HG03457 (cell line): ENCODE measurements around the gene ADTRP.
"Not testable (repeated sequence)": the region's sequence is repeated elsewhere in the genome, so short reads cannot be mapped to it uniquely, and the experiment has no call there.

Experiments
- ATAC-seq: cut with Tn5 transposase; IDR thresholded peaks from one replicate; pipeline ENCODE4 v1.9.1; 2021; ENCODE audit warnings: moderate number of reproducible peaks; ENCODE audit not compliant: unreplicated experiment

The ADTRP gene

GRCh38 chr6:11702089-11702488 lies 76.5 kb downstream of the ADTRP start:
- no peak for ATAC-seq

- no peak for ATAC-seq
Observed at GRCh38 chr6:11701573-11701972, 77.0 kb downstream of the ADTRP start.

- ATAC-seq, result no peak
Observed at GRCh38 chr6:11700118-11700718, 78.4 kb downstream of the ADTRP start.

- no peak for ATAC-seq
Observed at GRCh38 chr6:11699576-11699975, 79.0 kb downstream of the ADTRP start.

GRCh38 chr6:11692451-11693376 lies 85.9 kb downstream of the ADTRP start:
- no peak for ATAC-seq

GRCh38 chr6:11689847-11690246 lies 88.8 kb downstream of the ADTRP start:
- ATAC-seq, result no peak

- not testable (repeated sequence) for ATAC-seq
Observed at GRCh38 chr6:11689400-11689799, 89.2 kb downstream of the ADTRP start.

GRCh38 chr6:11688425-11688709 lies 90.2 kb downstream of the ADTRP start:
- ATAC-seq, result no peak

- ATAC-seq, result no peak
Observed at GRCh38 chr6:11685481-11686093, 93.0 kb downstream of the ADTRP start.

GRCh38 chr6:11684901-11685480 lies 93.6 kb downstream of the ADTRP start:
- no peak for ATAC-seq

- ATAC-seq, result no peak
Observed at GRCh38 chr6:11683871-11684270, 94.7 kb downstream of the ADTRP start.

- no peak for ATAC-seq
Observed at GRCh38 chr6:11682561-11682975, 96.0 kb downstream of the ADTRP start.

- ATAC-seq, result no peak
Observed at GRCh38 chr6:11681770-11682169, 96.8 kb downstream of the ADTRP start.

GRCh38 chr6:11681357-11681756 lies 97.2 kb downstream of the ADTRP start:
- no peak for ATAC-seq

- ATAC-seq, result not testable (repeated sequence)
Observed at GRCh38 chr6:11680479-11680878, 98.1 kb downstream of the ADTRP start.

GRCh38 chr6:11679099-11679498 lies 99.5 kb downstream of the ADTRP start:
- no peak for ATAC-seq

GRCh38 chr6:11675601-11676000 lies 103.0 kb downstream of the ADTRP start:
- ATAC-seq, result no peak

GRCh38 chr6:11672669-11673068 lies 105.9 kb downstream of the ADTRP start:
- no peak for ATAC-seq

GRCh38 chr6:11672256-11672655 lies 106.3 kb downstream of the ADTRP start:
- ATAC-seq, result no peak

- ATAC-seq, result no peak
Observed at GRCh38 chr6:11669696-11670095, 108.9 kb downstream of the ADTRP start.

GRCh38 chr6:11668455-11668854 lies 110.1 kb downstream of the ADTRP start:
- ATAC-seq, result no peak

GRCh38 chr6:11667876-11668275 lies 110.7 kb downstream of the ADTRP start:
- ATAC-seq, result no peak
